Stimulated activated CD8-positive, alpha-beta memory T cell treated with anti-CD3 and anti-CD28 coated beads, Interleukin-7, amount 100 ng/mL, for 24 hours (primary cell): ENCODE data around the gene GOLIM4.
"Not testable (repeated sequence)": the region's sequence is repeated elsewhere in the genome, so short reads cannot be mapped to it uniquely, and the experiment has no call there.

Source experiments
- DNase-seq: peaks from one replicate; pipeline ENCODE4 v3.0.0-alpha.2; 2020; ENCODE audit warnings: low read depth

GOLIM4 gene

GRCh38 chr3:168047936-168048335 is 47.8 kb downstream of the GOLIM4 start:
- DNase-seq: no peak

DNA sequence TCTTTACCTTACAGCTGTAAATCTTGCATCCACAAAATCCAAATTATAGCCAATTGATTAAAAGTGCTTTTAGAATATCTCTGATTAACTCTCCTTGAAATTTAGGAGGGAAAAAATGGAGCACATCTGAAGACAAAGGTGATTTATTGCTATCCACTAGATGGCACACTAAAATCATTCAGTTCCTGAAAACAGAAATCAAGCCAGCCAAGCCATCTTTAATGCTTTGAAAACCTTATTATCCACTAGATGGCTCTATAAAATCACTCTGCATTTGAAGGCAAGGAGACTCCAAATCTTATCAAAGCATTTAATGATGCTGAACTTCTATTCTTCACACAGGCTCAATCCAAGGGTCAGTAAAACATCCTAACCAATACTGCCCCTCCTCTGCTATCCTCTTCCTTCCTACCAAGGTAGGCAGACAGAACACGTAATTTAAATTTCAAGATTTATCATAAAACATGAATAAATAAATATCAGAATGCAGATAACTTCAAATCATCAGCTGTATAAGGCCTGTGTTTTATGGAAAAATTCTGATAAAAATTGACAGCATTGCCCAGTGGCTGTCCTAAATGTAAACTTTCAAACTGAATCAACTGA is 48.4 kb downstream of the GOLIM4 start:
- DNase-seq: no peak

GRCh38 chr3:168044049-168044448 is 51.7 kb downstream of the GOLIM4 start:
- DNase-seq: no peak

DNA sequence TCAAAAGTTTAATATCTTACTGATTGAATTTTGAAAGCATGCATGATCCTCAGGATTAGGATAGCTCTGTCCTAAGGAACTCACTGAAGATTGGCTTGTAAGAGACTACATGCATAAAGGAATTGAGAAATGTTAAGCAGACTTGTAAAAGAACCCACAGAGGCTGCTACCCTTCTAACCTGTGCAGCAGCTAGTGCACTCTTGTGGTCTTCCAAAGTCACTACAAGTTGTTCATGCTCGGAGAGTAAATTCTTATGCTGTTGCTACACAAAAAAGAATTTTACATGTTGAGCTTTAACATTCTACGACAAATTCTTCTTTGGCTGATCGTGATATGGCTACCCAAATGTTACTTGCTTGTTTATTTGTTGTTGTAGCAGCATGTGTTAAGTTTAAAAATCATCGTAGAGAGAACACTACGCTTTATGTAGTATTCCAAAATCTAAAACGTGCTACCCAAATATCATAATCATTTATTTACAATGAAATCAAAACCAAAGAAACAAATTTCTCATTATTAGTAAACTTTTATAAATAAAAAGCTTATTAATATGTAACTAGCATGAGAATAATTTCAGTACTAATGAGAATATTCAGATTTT is 55.0 kb downstream of the GOLIM4 start:
- no peak for DNase-seq

DNA sequence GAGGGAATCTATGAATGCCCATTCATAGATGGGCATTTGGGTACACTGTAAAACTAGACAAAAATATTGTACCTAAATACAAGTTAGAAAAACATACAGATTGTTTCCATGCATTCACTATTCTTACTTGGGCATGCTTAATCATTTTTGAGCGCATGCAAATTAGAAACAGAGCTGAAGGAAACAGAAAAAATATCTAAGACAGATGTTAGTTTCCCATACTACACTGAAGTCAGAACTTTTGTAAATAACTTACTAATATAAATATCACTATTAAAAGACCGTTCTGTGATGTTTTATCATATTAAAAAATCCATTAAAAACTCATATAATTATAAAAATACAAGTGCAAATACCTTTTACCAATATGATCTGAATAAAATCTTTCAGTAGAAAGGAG is 58.7 kb downstream of the GOLIM4 start:
- DNase-seq: no peak

DNA sequence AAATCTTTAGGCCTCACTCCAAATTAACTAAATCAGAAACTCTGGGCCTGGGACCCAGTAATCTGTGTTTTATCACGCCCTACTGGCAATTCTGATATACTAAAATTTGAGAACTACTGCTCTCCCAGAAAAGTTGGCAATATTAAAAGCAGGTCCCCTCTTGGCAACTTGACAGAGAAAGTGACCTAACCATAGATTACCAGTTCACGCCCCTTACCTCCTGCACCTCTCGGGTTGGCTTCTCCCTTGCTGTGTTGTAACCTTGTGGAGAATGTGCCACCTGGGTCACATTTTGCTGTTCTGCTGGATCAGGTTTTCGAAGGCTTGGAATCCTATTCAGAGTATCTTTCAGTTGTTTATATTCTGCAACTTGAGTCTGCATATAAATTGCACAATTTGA is 59.1 kb downstream of the GOLIM4 start:
- no peak for DNase-seq

- DNase-seq: no peak
Measured at GRCh38 chr3:168034152-168034928, 61.4 kb downstream of the GOLIM4 start.

- DNase-seq: no peak
Measured at GRCh38 chr3:168030577-168030976, 65.1 kb downstream of the GOLIM4 start.

DNA sequence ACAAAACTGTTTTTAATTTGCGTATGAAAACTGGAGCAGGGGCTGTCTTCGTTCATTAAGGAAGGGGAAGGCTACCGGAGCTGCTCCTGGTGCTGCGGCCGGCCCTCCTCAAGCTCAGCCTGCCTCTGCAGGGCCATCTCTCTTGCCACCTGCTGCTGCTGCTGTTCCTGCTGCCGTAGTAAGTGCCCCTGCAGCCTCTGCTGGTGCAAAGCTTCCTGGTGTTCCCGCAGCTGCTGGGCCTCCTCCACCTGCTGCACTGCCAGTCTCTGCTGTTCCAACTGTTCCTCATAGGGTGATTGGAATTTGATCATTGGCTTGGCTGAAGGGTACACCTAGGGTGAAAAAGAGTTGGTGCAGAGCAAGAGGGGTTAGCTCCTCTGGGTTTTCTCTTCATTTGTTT is 66.0 kb downstream of the GOLIM4 start:
- no peak for DNase-seq

DNA sequence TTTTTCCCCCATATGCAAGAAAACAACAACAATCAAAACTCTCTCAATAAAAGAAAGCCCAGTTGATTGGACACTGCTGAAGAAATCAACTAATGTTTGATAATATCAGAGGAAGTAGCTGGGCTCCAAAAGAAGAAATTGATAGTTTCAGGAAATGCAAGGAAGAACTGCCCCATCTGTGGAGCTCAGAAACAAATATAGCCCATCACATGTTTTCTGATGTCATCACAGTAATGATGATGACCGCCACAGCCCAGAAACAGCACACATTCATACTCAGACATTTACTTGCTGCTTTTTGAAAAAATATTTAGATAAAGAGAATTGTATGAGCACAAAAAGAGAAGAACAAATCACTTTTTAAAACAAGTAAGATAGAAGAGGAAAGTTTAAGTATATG is 67.6 kb downstream of the GOLIM4 start:
- DNase-seq: no peak

- no peak for DNase-seq
Measured at GRCh38 chr3:168026764-168027163, 69.0 kb downstream of the GOLIM4 start.

GRCh38 chr3:168025076-168025475 is 70.6 kb downstream of the GOLIM4 start:
- no peak for DNase-seq

- no peak for DNase-seq
Measured at GRCh38 chr3:168024537-168024941, 71.2 kb downstream of the GOLIM4 start.

- DNase-seq: no peak
Measured at GRCh38 chr3:168021737-168022450, 73.8 kb downstream of the GOLIM4 start.

- DNase-seq: not testable (repeated sequence)
Measured at GRCh38 chr3:168011280-168011679, 84.4 kb downstream of the GOLIM4 start.

- no peak for DNase-seq
Measured at GRCh38 chr3:168006584-168006983, 89.1 kb downstream of the GOLIM4 start.

DNA sequence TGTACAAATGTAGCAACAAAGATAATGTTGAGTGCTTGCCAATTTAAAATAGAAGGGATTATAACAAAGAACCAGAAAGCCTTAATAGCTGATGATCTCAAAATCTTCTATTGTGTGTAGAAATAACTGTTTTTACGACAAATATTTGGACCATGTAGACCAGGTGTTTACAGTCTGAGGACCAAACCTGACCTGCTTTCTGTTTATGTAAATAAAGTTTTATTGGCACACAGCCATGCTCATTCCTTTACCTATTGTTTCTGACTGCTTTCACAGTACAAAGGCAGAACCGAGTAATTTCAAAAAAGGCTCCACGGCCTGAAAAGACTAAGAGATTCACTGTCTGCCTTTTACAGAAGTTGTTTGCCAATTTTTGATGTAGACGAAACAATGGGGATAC is 91.8 kb downstream of the GOLIM4 start:
- no peak for DNase-seq

DNA sequence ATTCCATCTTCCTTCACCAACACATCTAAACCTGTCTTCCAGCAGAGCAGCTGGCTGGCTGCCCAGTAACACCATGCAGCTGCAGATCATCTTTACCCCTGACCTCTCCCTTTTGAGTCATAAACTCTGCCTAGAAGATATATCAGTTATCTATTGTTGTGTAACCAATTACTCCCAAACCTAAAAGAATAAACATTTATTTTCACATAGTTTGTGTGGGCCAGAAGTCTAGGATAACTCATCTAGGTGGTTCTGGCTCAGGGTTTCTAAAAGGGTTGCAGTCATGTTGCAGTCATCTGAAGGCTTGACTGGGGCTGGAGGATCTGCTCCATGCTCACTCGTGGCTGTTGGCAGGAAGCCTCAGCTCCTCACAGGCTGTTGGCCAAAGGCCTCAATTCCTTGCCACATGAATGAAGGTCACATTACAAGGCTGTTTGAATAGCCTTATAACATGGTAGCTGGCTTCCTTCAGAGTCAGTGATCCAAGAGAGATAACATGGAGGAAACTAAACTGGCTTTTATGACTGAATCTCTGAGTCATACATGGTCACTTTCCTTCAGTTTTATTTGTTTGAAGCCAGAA is 92.8 kb downstream of the GOLIM4 start:
- DNase-seq: no peak

- no peak for DNase-seq
Measured at GRCh38 chr3:168001244-168001643, 94.5 kb downstream of the GOLIM4 start.

DNA sequence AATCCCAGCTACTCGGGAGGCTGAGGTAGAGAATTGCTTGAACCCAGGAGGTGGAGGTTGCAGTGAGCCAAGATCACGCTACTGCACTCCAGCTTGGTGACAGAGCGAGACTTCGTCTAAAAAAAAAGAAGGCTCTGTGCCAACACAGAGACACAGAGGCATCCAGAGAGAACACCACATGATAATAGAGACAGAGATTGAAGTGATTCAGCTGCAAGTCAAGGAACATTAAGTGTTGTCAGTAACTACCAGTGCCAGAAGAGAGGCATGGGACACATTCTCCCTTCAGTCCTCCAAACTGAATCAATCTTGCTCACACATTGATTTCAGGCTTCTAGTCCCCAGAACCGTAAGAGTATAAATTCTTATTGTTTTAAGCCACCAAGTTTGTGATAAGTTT is 97.5 kb downstream of the GOLIM4 start:
- DNase-seq: no peak

- DNase-seq: no peak
Measured at GRCh38 chr3:167996514-167996913, 99.2 kb downstream of the GOLIM4 start.

DNA sequence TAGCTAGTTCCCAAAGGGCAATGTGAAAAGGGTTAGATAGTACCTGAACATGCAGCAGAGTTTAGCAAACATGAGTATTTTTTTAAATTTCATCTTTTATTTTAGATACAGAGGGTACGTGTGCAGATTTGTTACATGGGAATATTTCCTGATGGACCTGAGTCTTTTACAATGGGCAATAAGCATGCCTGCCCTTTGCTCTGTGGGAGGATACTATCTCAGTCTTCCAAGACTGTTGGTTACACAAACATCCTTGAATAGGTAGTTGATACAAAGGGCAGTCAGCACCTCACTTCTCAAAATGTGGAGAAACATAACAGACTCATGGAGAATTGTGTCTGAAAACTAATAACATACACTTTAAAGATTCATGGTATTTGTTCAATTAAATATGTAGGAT is 103.3 kb downstream of the GOLIM4 start:
- DNase-seq: no peak
